Lower lobe of right lung (tissue), 2 donors: Measurements from ENCODE around the gene GUCY2C. TPM values are rescaled to one million over a fixed set of nuclear protein-coding genes. Genes with fewer than 3 reads are reported as not detected.
"Not testable (repeated sequence)": the region's sequence is repeated elsewhere in the genome, so short reads cannot be mapped to it uniquely, and the experiment has no call there.

Experiments used
- ATAC-seq, 2 donors: fragments of 200-7000 bp; cut with Tn5 transposase; one replicate each; pipeline ENCODE4 v1.9.1; 2020 to 2022; ENCODE audit warnings: mild to moderate bottlenecking in 2 of 2, moderate library complexity in 2 of 2
- DNase-seq: peaks from one replicate; pipeline ENCODE4 v3.0.0-alpha.2; 2020
- H3K27ac ChIP-seq: fragments of 200-600 bp; one replicate; pipeline ENCODE4 v1.8.0; 2022
- H3K27me3 ChIP-seq: fragments of 200-600 bp; one replicate; pipeline ENCODE4 v1.8.0; 2022; ENCODE audit warnings: low read depth
- H3K36me3 ChIP-seq: fragments of 200-600 bp; one replicate; pipeline ENCODE4 v1.8.0; 2022; ENCODE audit warnings: mild to moderate bottlenecking
- H3K4me1 ChIP-seq: fragments of 200-600 bp; one replicate; pipeline ENCODE4 v1.8.0; 2022
- H3K4me3 ChIP-seq: fragments of 200-600 bp; one replicate; pipeline ENCODE4 v1.8.0; 2022; ENCODE audit warnings: mild to moderate bottlenecking
- H3K9me3 ChIP-seq: fragments of 200-600 bp; one replicate; pipeline ENCODE4 v1.8.0; 2022
- CTCF ChIP-seq: fragments of 200-600 bp; IDR thresholded peaks from one replicate; pipeline ENCODE4 v1.8.0; 2022; ENCODE audit warnings: antibody characterized with exemption, mild to moderate bottlenecking
- intact Hi-C: fragments of 100-400 bp; cut with DNase I; formaldehyde crosslinking; loops from one replicate; pipeline ENCODE4 v1.11.0; 2022
- total RNA-seq: library from RNA; stranded (reverse); fragmentation: NEBNext Ultra II Directional; extraction: Animal tissue kit (Norgen Biotek cat#: 25700); gene quantifications from one replicate; pipeline ENCODE4 v1.2.1, GENCODE V29; 2021
- donor health status: DM: no; HTN: yes; CAD: no; lungs with severe emphysema.

GUCY2C gene
- total RNA-seq, 1 donor from 2014 or later, result not detected

DNA sequence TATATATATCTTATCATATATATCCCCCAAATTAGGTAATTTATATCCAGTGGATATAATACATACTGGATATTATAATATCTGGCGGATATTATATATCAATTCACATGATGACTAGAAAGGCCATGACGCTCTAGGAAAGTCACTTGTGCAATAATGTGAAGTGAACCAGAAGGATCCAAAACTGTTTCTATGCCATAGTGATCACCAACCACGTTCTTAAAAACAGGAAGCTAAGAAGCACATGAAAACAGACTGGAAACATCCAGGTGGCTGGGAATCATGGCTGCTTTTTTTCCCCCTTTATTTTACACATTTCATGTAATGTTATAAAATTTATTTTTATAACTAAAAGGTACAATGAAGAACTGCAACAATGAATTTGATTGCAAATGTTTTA lies 1.4 kb downstream of the GUCY2C start:
- no peak for DNase-seq
- intact Hi-C loops, result no loop called here
- H3K4me1 ChIP-seq, result peaks cover 8% of the 10 kb centered on the region
- H3K27ac ChIP-seq, result no peak overlapping the region
- no peaks in the 10 kb centered on the region for H3K9me3 ChIP-seq
- no peak for TF ChIP-seq CTCF
- no peaks in the 10 kb centered on the region for H3K36me3 ChIP-seq
- H3K4me3 ChIP-seq, result no peak overlapping the region
- no peaks in the 10 kb centered on the region for H3K27me3 ChIP-seq
- no peak for ATAC-seq

DNA sequence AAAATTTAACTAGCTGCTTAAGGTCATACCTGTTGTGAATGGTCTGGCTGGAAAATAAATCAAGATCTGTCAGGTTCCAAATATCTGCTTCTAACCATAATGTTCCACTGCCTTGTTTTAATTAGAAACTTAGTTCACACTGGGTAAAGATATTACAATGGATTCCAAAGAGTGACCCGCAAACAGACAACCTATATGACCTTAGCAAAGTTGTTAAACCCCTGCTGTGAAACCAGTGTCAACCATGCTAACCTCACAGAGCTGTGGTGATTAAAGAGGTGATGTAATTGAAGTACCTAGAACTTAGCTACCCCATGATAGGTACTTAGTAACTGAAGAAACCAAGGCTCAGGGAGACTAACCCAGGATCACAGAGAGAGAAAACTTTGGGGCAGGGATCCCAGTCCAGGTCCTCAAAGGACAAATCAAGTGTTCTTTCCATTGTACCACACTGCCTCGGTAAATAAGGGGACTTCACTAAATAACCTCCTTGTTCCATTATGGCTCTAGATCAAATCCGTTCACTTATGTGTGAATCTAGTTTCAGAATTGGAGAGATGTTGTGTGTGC lies 2.2 kb downstream of the GUCY2C start:
- TF ChIP-seq CTCF, result no peak
- ATAC-seq, result no peak
- intact Hi-C loops, result no loop called here
- H3K9me3 ChIP-seq, result no peaks in the 10 kb centered on the region
- H3K27me3 ChIP-seq, result no peaks in the 10 kb centered on the region
- no peak overlapping the region for H3K27ac ChIP-seq
- DNase-seq, result no peak
- no peak overlapping the region for H3K4me3 ChIP-seq
- H3K36me3 ChIP-seq, result no peaks in the 10 kb centered on the region
- peaks cover 8% of the 10 kb centered on the region for H3K4me1 ChIP-seq

DNA sequence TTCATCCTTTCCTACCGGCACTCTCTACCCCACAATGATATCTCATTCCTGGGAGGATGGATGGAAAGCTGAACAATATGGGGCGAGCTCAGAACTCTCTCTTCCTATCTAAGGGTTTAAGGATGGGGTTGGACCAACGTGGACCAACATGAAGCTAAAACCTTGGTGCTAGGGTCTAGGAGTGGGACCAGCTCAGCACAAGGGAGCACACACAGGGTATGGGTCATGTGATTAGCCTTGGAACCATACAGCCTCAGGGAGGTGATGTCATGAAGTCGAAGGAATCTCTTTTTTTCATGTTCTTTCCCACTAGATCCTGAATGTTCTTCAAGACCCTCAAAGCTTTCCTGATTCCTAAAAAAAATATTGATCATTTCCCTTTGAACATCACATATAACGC lies 3.3 kb downstream of the GUCY2C start:
- H3K36me3 ChIP-seq, result no peaks in the 10 kb centered on the region
- DNase-seq (no peak), ATAC-seq (no peak)
- no peaks in the 10 kb centered on the region for H3K27me3 ChIP-seq
- intact Hi-C loops, result no loop called here
- TF ChIP-seq CTCF, result no peak
- no peak overlapping the region for H3K27ac ChIP-seq
- peaks cover 8% of the 10 kb centered on the region for H3K4me1 ChIP-seq
- H3K9me3 ChIP-seq, result no peaks in the 10 kb centered on the region
- H3K4me3 ChIP-seq, result no peak overlapping the region

- peak; percentile 79 to 89 for ATAC-seq
- Histone ChIP-seq H3K9me3 (no peaks in the 10 kb centered on the region), H3K4me3 (no peak overlapping the region), H3K4me1 (peaks cover 8% of the 10 kb centered on the region), H3K27me3 (no peaks in the 10 kb centered on the region), H3K36me3 (no peaks in the 10 kb centered on the region), H3K27ac (no peak overlapping the region)
- intact Hi-C loops, result no loop called here
- peak; percentile 59 for DNase-seq
- no peak for TF ChIP-seq CTCF
Observed at GRCh38 chr12:14691560-14691959, 4.8 kb downstream of the GUCY2C start.

- TF ChIP-seq CTCF, result no peak
- Histone ChIP-seq H3K36me3 (no peaks in the 10 kb centered on the region), H3K27ac (no peak overlapping the region), H3K4me3 (no peak overlapping the region), H3K4me1 (peaks cover 8% of the 10 kb centered on the region), H3K9me3 (no peaks in the 10 kb centered on the region), H3K27me3 (no peaks in the 10 kb centered on the region)
- ATAC-seq, result no peak
- no peak for DNase-seq
- intact Hi-C loops, result no loop called here
Observed at GRCh38 chr12:14689996-14690395, 6.4 kb downstream of the GUCY2C start.

DNA sequence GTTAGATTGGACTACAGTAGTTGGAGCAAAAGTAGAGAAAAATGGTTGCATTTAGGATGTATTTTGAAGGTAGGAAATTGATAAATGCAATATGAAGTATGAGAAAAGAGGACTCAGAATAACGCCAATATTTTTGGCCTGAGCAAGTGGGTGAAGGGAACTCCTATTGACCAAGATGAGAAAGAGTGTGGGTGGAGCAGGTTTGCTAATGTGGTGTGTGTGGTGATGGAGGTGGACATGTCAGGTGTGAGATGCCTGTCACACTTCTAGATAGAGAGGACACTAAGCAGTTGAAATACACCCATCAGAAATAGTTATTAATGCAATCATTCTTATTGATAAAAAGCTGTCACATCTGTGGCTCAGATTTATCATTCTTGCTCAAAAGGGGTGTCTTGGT lies 7.3 kb downstream of the GUCY2C start:
- intact Hi-C loops, result no loop called here
- no peak overlapping the region for H3K4me3 ChIP-seq
- H3K27ac ChIP-seq, result no peak overlapping the region
- no peak for TF ChIP-seq CTCF
- peaks cover 8% of the 10 kb centered on the region for H3K4me1 ChIP-seq
- no peak for ATAC-seq
- no peaks in the 10 kb centered on the region for H3K27me3 ChIP-seq
- H3K9me3 ChIP-seq, result no peaks in the 10 kb centered on the region
- H3K36me3 ChIP-seq, result no peaks in the 10 kb centered on the region
- no peak for DNase-seq

DNA sequence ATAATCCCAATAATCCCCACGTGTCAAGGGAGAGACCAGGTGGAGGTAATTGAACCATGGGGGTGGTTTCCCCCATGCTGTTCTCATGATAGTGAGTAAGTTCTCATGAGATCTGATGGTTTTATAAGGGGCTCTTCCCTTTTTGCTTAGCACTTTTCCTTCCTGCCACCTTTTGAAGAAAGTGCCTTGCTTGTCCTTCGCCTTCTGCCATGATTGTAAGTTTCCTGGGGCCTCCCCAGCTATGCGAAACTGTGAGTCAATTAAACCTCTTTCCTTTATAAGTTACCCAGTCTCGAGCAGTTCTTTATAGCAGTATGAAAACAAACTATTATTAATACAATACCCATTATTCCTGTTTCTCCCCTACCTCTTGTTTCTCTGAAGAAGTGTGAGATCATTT lies 14.2 kb downstream of the GUCY2C start:
- DNase-seq, H3K36me3 ChIP-seq, H3K27me3 ChIP-seq, H3K27ac ChIP-seq, H3K4me3 ChIP-seq, intact Hi-C loops, H3K9me3 ChIP-seq, H3K4me1 ChIP-seq, ATAC-seq: not testable (repeated sequence)
